ENCODE measurements around the gene ANK3. TPM values are rescaled to one million over a fixed set of nuclear protein-coding genes. Genes with fewer than 3 reads are reported as not detected.

Gene ANK3
- total RNA-seq, 2 donors from 2014 or later = 55.4 to 126 TPM

DNA sequence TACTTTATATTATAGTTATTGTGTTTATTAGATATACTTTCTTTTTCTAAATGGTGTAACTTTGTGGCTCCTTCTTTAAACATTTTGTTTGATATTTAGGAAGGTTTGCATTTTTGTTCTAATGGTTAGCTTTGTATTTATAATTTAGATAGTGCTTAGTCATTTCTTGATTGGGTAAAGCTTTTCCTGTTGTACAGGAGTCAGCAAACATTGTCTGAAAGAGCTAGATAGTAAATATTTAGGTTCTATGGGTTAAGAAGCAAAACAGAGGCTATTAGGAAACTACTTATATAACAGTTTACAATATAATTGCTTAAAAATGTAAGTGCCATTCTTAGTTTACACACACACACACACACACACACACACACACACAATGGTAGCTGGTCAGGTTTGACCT lies 412.8 kb downstream of the ANK3 start:
- TF ChIP-seq, protein P1, sequence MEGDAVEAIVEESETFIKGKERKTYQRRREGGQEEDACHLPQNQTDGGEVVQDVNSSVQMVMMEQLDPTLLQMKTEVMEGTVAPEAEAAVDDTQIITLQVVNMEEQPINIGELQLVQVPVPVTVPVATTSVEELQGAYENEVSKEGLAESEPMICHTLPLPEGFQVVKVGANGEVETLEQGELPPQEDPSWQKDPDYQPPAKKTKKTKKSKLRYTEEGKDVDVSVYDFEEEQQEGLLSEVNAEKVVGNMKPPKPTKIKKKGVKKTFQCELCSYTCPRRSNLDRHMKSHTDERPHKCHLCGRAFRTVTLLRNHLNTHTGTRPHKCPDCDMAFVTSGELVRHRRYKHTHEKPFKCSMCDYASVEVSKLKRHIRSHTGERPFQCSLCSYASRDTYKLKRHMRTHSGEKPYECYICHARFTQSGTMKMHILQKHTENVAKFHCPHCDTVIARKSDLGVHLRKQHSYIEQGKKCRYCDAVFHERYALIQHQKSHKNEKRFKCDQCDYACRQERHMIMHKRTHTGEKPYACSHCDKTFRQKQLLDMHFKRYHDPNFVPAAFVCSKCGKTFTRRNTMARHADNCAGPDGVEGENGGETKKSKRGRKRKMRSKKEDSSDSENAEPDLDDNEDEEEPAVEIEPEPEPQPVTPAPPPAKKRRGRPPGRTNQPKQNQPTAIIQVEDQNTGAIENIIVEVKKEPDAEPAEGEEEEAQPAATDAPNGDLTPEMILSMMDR (IDR thresholded peaks at IDR 0.05) = no peak
- no peaks in the 10 kb centered on the region for H3K36me3 ChIP-seq

More for the DNA sequence above, 412.8 kb downstream of the ANK3 start:
- Histone ChIP-seq H3K27me3 (replicated peaks; ENCODE audit: insufficient read depth) (no peaks in the 10 kb centered on the region), H3K4me3 (no peak overlapping the region), H3K4me1 (ENCODE audit: control insufficient read depth in 1 of 2, low read depth in 2 of 2) (no peaks in the 10 kb centered on the region), H3K27ac (no peak overlapping the region), H3K9me3 (peaks cover 9% of the 10 kb centered on the region)
- DNase-seq (ENCODE audit: low spot score) = no peak
- ATAC-seq (ENCODE audit: insufficient number of reproducible peaks, low FRiP score, low read depth) = no peak

Data from thoracic aorta (tissue), 2 donors.